NT2/D1 (cell line): ENCODE measurements around the gene JARID2.

Source experiments
- YY1 ChIP-seq: IDR thresholded peaks from 2 replicates; pipeline ENCODE4 v1.6.1; 2011; ENCODE audit not compliant: insufficient read length, insufficient read depth
- ZNF274 ChIP-seq: IDR thresholded peaks from 2 replicates; pipeline ENCODE4 v1.6.1; 2011; ENCODE audit warnings: mild to moderate bottlenecking, low read depth, low read length

- TF ChIP-seq ZNF274 (no peak), YY1 (no peak)
Measured at GRCh38 chr6:15376900-15377487, 131.1 kb downstream of the JARID2 start.
